Testis (tissue), 2 donors: Measurements from ENCODE around the gene GATA6.

ENCODE experiments used
- CTCF ChIP-seq, 3 experiments: fragments of 450-650 bp in 2 of 3; fragments of 200-600 bp in 1 of 3; sonication (generic) in 1 of 3; IDR thresholded peaks; one replicate each; pipeline ENCODE4 v1.5.1; 2016 to 2019; ENCODE audit warnings: antibody characterized with exemption in 3 of 3, mild to moderate bottlenecking in 2 of 3, moderate library complexity in 1 of 3
- POLR2A ChIP-seq: fragments of 450-650 bp; IDR thresholded peaks from one replicate; pipeline ENCODE4 v1.6.1; 2017; ENCODE audit warnings: antibody characterized with exemption, mild to moderate bottlenecking, moderate library complexity

DNA sequence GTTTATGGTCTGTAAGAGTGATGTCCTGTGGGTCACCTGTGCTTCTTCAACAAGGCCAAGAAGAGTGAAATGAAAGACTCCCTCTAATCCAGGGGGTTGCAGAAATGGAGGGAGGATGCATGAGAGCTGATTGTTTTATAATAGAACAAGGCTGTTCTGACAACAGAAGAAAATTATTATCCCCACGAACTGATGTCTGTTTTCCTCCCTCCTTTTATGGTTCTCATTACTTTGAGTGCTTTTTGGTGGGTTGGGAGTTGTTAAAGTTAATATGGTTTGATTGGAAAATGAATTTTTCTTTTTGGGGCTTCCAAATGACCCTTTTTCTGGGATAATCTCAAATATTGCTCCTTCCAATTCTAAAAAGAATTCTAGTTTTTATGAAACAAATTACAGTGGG is 33.6 kb downstream of the GATA6 start:
- TF ChIP-seq POLR2A, result no peak
- no peak for TF ChIP-seq CTCF (IDR thresholded peaks at IDR 0.05)
